ENCODE data around the gene STYX. TPM values are rescaled to one million over a fixed set of nuclear protein-coding genes. Genes with fewer than 3 reads are reported as not detected.

The STYX gene
- total and polyA plus RNA-seq, 2 experiments from 2014 or later, result 8.9 to 11.4 TPM

DNA sequence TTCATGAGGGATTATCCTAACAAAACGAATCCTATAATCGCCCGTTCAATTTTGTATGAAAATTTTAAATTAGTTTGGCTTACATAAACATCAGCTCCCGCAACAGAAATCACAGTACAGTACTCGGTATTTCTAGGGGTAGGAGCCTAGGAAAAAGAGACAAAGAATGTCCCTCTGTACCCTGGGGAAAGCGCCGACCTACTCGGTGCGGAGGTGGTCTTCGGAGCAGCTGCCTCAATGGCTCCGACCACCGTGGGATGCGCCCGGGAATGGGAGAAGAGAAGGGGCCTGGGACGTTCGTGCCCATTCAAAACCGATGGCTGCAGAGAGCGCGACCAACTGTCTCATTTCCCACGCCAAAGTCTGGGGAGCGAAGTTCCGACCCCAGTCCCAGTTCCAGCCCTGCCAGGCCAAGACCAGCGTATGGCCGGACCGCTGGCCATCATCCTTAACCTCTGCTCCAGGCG lies 60.8 kb downstream of the STYX start:
- peaks cover 6% of the 10 kb centered on the region for H3K4me1 ChIP-seq (ENCODE audit: low read depth)
- DNase-seq (ENCODE audit: low read depth in 1 of 2, low spot score in 1 of 2), result no peak
- TF ChIP-seq, protein P1, sequence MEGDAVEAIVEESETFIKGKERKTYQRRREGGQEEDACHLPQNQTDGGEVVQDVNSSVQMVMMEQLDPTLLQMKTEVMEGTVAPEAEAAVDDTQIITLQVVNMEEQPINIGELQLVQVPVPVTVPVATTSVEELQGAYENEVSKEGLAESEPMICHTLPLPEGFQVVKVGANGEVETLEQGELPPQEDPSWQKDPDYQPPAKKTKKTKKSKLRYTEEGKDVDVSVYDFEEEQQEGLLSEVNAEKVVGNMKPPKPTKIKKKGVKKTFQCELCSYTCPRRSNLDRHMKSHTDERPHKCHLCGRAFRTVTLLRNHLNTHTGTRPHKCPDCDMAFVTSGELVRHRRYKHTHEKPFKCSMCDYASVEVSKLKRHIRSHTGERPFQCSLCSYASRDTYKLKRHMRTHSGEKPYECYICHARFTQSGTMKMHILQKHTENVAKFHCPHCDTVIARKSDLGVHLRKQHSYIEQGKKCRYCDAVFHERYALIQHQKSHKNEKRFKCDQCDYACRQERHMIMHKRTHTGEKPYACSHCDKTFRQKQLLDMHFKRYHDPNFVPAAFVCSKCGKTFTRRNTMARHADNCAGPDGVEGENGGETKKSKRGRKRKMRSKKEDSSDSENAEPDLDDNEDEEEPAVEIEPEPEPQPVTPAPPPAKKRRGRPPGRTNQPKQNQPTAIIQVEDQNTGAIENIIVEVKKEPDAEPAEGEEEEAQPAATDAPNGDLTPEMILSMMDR (IDR thresholded peaks at IDR 0.05; ENCODE audit: low read depth, low read length), result no peak
- no peaks in the 10 kb centered on the region for H3K9me3 ChIP-seq (ENCODE audit: low read depth)
- no peak overlapping the region for H3K27ac ChIP-seq
- no peaks in the 10 kb centered on the region for H3K27me3 ChIP-seq
- peak overlapping the region; percentile 48 for H3K4me3 ChIP-seq
- H3K36me3 ChIP-seq, result no peaks in the 10 kb centered on the region

DNA sequence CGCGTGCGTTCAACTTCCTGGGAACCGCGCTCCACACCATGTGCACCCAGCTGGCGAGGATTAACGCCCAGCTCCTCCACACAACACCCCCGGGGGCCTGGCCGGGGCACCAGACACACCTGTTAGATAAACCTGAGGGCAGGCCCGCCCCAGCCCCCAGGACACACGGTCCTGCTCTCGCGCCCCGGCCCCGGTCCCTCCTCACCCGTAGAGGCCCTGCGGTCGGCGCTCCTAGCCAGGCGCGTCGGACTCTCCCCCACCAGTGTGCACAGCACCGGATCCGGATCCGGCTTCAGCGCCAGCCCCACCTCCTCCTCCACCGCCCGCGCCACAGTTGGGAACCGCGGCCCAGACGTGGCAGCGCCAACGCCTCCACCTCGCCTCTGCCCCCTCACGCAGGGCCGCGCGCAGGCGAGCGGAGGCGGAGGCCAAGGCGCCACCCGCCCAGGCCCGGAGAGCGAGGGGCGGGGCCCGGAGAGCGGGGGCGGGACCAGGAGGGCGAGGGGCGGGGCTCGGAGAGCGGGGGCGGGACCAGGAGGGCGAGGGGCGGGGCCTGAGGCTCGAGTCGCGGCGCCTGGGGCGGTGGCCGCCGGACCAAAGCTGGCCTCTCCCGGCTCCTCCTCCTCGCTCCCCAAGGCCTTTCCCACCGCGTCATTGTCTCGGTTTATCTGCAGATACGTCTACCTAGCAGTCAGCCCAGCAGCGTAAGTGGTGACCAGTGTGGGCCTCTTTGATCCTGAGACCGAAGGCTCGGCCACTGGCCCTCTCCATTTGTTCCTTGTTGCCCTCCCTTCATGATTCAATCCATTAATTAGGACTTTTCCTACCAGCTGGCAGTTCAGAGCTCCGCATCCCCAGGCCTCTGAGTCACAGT lies 61.5 kb downstream of the STYX start, which contains the start of gene GNPNAT1:
Gene GNPNAT1 (minus strand): TSS at position 385 of the 874 bp plus-strand sequence. CDS start 6,957 bp downstream, outside the sequence.
- H3K27ac ChIP-seq, result peak within 1 kb of the TSS; percentile 67
- TF ChIP-seq, protein P1 (IDR thresholded peaks at IDR 0.05; ENCODE audit: low read depth, low read length), result no peak
- no peaks in the 10 kb centered on the region for H3K36me3 ChIP-seq
- peaks cover 6% of the 10 kb centered on the region for H3K4me1 ChIP-seq (ENCODE audit: low read depth)
- no peaks in the 10 kb centered on the region for H3K27me3 ChIP-seq
- no peaks in the 10 kb centered on the region for H3K9me3 ChIP-seq (ENCODE audit: low read depth)
- peak within 1 kb of the TSS; percentile 48 for H3K4me3 ChIP-seq
- peak; percentile 89 to 96 for DNase-seq (ENCODE audit: low read depth in 1 of 2, low spot score in 1 of 2)

DNA sequence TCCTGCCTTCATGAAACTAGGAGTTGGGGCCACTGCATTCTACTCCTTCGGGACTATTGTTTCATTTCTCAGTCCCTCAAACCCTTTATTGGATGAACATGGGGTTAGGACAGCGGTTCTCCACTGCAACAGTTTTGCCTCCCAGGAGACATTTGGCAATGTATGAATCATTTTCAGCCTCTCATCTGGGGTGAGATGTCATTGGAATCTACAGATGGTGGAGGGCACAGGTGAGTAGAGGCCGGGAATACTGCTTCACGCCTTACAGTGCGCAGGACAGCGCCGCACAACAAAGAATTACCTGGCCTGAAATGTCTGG lies 62.1 kb downstream of the STYX start:
- no peaks in the 10 kb centered on the region for H3K9me3 ChIP-seq (ENCODE audit: low read depth)
- peak overlapping the region; percentile 67 for H3K27ac ChIP-seq
- H3K27me3 ChIP-seq, result no peaks in the 10 kb centered on the region
- no peak for DNase-seq (ENCODE audit: low read depth in 1 of 2, low spot score in 1 of 2)
- peaks cover 6% of the 10 kb centered on the region for H3K4me1 ChIP-seq (ENCODE audit: low read depth)
- peak overlapping the region; percentile 48 for H3K4me3 ChIP-seq
- TF ChIP-seq, protein P1 (IDR thresholded peaks at IDR 0.05; ENCODE audit: low read depth, low read length), result no peak
- no peaks in the 10 kb centered on the region for H3K36me3 ChIP-seq

DNA sequence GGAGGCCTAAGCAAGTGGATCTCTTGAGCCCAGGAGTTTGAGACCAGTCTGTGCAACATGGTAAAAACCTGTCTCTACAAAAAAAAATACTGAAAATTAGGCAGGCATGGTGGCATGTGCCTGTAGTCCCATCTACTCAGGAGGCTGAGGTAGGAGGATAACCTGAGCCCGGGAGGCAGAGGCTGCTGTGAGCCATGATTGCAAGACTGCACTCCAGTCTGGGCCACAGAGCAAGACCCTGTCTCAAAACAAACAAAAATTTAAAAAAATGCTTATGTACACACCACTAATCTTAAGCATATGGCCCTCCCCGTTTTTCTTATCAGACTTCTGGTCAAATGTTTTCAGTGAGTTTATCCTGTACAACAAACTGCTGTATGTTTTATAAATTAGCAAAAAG lies 63.1 kb downstream of the STYX start:
- Histone ChIP-seq H3K9me3 (ENCODE audit: low read depth) (no peaks in the 10 kb centered on the region), H3K36me3 (no peaks in the 10 kb centered on the region), H3K4me3 (no peak overlapping the region), H3K27ac (no peak overlapping the region), H3K4me1 (ENCODE audit: low read depth) (peaks cover 6% of the 10 kb centered on the region), H3K27me3 (no peaks in the 10 kb centered on the region)
- no peak for DNase-seq (ENCODE audit: low read depth in 1 of 2, low spot score in 1 of 2)
- TF ChIP-seq, protein P1 (IDR thresholded peaks at IDR 0.05; ENCODE audit: low read depth, low read length), result no peak

GRCh38 chr14:52797653-52798052 lies 67.7 kb downstream of the STYX start:
- H3K27me3 ChIP-seq, result no peaks in the 10 kb centered on the region
- H3K9me3 ChIP-seq (ENCODE audit: low read depth), result no peaks in the 10 kb centered on the region
- no peak overlapping the region for H3K4me3 ChIP-seq
- TF ChIP-seq, protein P1 (IDR thresholded peaks at IDR 0.05; ENCODE audit: low read depth, low read length), result no peak
- no peak overlapping the region for H3K27ac ChIP-seq
- H3K36me3 ChIP-seq, result no peaks in the 10 kb centered on the region
- peaks cover 4% of the 10 kb centered on the region for H3K4me1 ChIP-seq (ENCODE audit: low read depth)
- no peak for DNase-seq (ENCODE audit: low read depth in 1 of 2, low spot score in 1 of 2)
